Effector memory CD4-positive, alpha-beta T cell (primary cell): ENCODE results near the gene KLHL26.

ENCODE experiments used
- DNase-seq, 3 donors: peaks; one replicate each; pipeline ENCODE4 v3.0.0-alpha.2; 2020
- H3K27ac ChIP-seq: 2 replicates; pipeline ENCODE4 v1.7.0; 2013; ENCODE audit warnings: mild to moderate bottlenecking, low read length, moderate library complexity; ENCODE audit not compliant: insufficient read depth, poor library complexity, severe bottlenecking
- H3K27me3 ChIP-seq: replicated peaks from 2 replicates; pipeline ENCODE4 v1.7.0; 2013; ENCODE audit warnings: mild to moderate bottlenecking, low read length; ENCODE audit not compliant: insufficient read depth, control insufficient read depth, poor library complexity, severe bottlenecking
- H3K36me3 ChIP-seq: 2 replicates; pipeline ENCODE4 v1.7.0; 2013; ENCODE audit warnings: mild to moderate bottlenecking, low read length, moderate library complexity; ENCODE audit not compliant: control insufficient read depth, insufficient read depth
- H3K4me1 ChIP-seq: 2 replicates; pipeline ENCODE4 v1.7.0; 2013; ENCODE audit warnings: low read length, mild to moderate bottlenecking; ENCODE audit not compliant: control insufficient read depth, insufficient read depth, poor library complexity, severe bottlenecking
- H3K4me3 ChIP-seq: 2 replicates; pipeline ENCODE4 v1.7.0; 2013; ENCODE audit warnings: low read length, low read depth, mild to moderate bottlenecking; ENCODE audit not compliant: insufficient read depth, poor library complexity, severe bottlenecking
- H3K9me3 ChIP-seq: 2 replicates; pipeline ENCODE4 v1.7.0; 2013; ENCODE audit warnings: mild to moderate bottlenecking, low read length, moderate library complexity; ENCODE audit not compliant: control insufficient read depth

Gene KLHL26

DNA sequence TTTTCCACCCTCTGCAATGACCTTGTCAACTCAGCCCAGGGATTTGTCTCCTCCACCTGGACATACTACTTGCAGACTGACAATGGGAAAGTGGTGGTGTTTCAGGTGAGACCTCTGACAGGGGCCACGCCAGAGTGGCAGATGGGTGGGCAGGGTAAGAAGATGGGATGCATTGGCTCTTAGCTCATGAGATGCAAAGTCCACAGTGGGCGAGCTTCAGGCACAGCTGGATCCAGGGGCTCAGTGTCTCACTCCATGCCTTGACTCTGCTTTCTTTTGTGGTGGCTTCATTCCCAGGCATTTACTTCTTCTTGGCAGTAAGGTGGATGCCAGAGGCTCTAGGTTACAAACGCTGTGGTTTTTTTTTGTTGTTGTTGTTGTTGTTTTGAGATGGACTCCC lies 20.8 kb upstream of the KLHL26 start:
- H3K27me3 ChIP-seq = peaks cover 40% of the 10 kb centered on the region
- peaks cover 21% of the 10 kb centered on the region for H3K4me1 ChIP-seq
- no peaks in the 10 kb centered on the region for H3K9me3 ChIP-seq
- H3K27ac ChIP-seq = no peak overlapping the region
- DNase-seq = no peak
- H3K36me3 ChIP-seq = no peaks in the 10 kb centered on the region
- H3K4me3 ChIP-seq = no peak overlapping the region

DNA sequence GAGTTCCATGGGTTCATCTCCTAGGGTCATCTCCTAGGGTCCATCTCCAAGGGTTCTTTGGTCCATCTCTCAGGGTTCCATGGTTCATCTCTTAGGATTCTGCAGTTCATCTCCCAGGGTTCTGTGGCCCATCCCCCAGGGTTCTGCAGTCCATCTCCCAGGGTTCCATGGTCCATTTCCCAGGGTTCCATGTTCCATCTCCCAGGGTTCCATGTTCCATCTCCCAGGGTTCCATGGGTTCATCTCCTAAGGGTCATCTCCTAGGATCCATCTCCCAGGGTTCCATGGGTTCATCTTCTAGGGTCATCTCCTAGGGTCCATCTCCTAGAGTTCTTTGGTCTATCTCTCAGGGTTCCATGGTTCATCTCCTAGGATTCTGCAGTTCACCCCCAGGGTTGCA lies 19.3 kb upstream of the KLHL26 start:
- DNase-seq = no peak
- Histone ChIP-seq H3K27ac (no peak overlapping the region), H3K4me3 (no peak overlapping the region), H3K27me3 (peaks cover 25% of the 10 kb centered on the region), H3K4me1 (peaks cover 7% of the 10 kb centered on the region), H3K36me3 (no peaks in the 10 kb centered on the region), H3K9me3 (no peaks in the 10 kb centered on the region)

DNA sequence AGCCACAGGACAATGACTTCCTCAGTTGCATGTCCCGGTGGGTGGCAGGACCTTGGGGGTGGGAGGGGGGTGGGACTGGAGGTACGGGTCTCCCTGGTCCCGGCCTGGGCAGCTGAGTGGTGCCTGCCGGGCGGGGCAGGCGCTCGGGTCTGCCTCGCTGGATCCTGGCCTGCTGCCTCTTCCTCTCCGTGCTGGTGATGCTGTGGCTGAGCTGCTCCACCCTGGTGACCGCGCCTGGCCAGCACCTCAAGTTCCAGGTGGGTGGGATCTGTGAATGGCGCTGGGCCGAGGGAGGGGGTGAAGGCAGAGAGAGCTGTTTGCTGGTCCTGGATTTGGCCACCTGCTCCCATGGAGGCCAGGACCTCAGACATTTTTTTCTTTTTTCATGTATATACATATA lies 18.6 kb upstream of the KLHL26 start:
- peaks cover 19% of the 10 kb centered on the region for H3K27me3 ChIP-seq

DNA sequence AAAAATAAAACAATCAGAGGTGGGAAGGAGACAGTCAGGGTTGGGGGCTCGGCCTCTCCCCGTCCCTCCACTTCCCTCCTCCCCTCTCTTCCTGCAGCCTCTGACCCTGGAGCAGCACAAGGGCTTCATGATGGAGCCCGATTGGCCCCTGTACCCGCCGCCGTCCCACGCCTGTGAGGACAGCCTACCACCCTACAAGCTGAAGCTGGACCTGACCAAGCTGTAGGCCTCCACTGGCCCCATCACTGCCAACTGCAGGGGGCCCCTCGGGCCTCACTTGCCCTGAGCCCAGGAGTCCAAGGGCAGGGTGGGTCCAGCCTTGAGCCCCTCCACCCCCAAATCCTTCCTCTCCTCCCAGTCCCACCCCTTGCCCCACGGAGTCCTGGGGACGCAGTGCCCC lies 16.5 kb upstream of the KLHL26 start:
- Histone ChIP-seq H3K4me1 (no peaks in the 10 kb centered on the region), H3K9me3 (no peaks in the 10 kb centered on the region)

More for the DNA sequence above, 18.6 kb upstream of the KLHL26 start:
- no peak for DNase-seq
- no peak overlapping the region for H3K4me3 ChIP-seq
- no peaks in the 10 kb centered on the region for H3K36me3 ChIP-seq
- no peak overlapping the region for H3K27ac ChIP-seq
- peaks cover 3% of the 10 kb centered on the region for H3K4me1 ChIP-seq
- H3K9me3 ChIP-seq = no peaks in the 10 kb centered on the region

DNA sequence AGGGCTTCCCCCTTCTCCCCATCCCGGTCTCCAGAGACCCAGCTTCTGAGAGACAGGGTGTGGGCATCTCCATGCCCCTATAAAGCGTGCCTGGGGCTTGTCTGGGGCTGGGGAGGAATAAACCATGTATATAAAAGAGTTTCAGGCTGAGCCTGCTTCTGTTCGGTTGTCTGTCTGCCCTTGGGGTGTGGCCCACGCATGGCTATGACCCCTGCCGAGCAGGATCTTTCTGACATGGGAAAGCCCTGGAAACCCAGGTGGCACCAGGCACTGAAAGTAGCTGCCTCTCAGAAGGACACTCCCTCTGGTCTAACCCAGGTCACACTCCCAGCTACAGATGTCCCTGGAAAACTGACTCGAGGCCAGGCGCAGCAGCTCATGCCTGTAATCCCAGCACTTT lies 15.9 kb upstream of the KLHL26 start:
- DNase-seq = no peak
- Histone ChIP-seq H3K27ac (no peak overlapping the region), H3K4me1 (no peaks in the 10 kb centered on the region), H3K4me3 (no peak overlapping the region), H3K9me3 (no peaks in the 10 kb centered on the region), H3K27me3 (peaks cover 5% of the 10 kb centered on the region), H3K36me3 (no peaks in the 10 kb centered on the region)

More for the DNA sequence above, 16.5 kb upstream of the KLHL26 start:
- DNase-seq = no peak
- Histone ChIP-seq H3K4me3 (no peak overlapping the region), H3K27ac (no peak overlapping the region), H3K36me3 (no peaks in the 10 kb centered on the region), H3K27me3 (peaks cover 5% of the 10 kb centered on the region)

DNA sequence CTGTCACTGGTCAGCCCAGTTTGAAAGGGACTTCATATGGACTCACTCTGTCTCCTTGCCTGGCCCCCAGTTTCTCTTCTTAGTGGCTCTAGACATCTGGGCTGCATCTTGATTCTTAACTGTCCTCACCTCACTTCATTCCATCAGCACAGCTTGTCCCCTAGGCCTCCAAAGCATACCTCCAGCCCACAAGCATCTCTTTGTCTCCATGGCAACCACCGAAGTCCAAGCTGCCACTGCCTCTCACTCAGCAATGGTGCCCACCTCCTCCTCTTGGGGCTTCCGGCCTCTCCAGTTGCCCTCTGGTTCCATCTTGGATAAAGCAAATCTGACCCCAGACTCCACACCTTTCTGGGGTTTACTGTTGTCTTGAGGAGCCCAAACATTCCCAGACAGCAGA lies 9.9 kb upstream of the KLHL26 start:
- Histone ChIP-seq H3K9me3 (no peaks in the 10 kb centered on the region), H3K27ac (no peak overlapping the region), H3K27me3 (no peaks in the 10 kb centered on the region), H3K4me3 (no peak overlapping the region), H3K4me1 (no peaks in the 10 kb centered on the region), H3K36me3 (no peaks in the 10 kb centered on the region)
- DNase-seq = no peak

DNA sequence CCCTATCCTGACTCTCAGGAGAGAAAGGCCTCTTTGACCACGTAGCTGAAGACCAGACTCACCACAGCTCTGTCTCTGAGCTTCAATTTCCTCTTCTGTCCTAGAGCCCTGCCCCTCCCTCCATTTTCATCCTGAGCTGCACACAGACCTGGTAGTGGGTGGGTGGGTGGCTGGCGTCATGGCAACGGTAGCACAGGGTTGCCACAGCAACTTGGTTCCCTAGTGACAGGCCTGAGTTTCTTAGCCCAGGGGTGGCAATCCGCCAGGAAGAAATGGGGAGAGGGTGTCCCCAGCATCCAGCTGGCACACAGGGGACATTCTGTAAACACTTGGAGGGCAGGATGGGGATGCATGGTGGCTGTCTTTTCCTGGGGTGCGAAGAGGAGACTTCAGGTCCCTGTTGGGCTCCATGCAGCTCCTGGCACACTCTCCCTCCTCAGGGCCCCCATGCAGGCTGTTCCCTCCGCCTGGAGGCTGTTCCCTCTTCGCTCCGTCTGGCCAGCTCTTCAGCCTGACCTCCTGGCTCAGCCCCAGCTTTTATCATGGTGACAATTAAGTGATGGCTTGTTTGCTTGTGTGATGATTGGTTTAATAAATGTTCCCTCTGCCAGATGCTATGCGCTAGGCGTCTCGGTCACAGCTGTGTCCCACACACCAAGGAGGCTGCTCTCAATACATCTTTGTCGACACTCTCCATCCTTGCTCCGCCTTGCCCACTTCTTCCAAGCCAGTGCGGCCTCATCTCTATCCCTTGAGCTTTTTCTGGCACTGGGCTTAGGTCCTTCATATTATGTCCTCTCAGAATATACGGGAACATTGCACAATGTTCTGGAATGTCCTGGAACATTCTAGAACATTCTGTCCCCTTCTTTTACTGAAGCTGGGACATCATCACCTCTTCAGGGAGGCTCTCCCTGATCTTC lies 7.4 kb upstream of the KLHL26 start:
- H3K4me1 ChIP-seq = no peaks in the 10 kb centered on the region
- no peak overlapping the region for H3K27ac ChIP-seq
- H3K36me3 ChIP-seq = no peaks in the 10 kb centered on the region
- no peak overlapping the region for H3K4me3 ChIP-seq
- no peaks in the 10 kb centered on the region for H3K9me3 ChIP-seq
- H3K27me3 ChIP-seq = no peaks in the 10 kb centered on the region
- DNase-seq = no peak

DNA sequence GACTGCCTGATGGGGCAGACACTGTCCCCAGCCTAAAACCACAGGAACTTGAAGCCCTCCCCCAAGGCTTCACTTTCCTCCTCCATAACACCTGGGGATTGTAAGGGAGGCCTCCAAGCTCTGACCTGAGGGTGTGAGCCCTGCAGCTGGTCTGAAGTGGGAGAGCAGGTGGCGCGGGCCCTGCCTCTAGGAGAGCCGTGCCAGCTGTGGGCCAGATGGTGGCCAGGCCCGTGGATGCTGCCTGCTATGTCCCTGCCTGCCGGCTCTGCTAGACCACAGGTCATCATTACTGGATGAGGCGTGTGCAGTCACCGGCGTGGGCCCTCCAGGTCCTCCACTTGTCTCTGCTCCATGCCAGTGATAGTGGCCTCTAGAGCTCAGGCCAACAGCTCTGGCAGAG lies 3.5 kb upstream of the KLHL26 start:
- peaks cover 7% of the 10 kb centered on the region for H3K4me1 ChIP-seq
- H3K27ac ChIP-seq = no peak overlapping the region
- no peaks in the 10 kb centered on the region for H3K36me3 ChIP-seq
- no peaks in the 10 kb centered on the region for H3K27me3 ChIP-seq
- no peak overlapping the region for H3K4me3 ChIP-seq
- no peaks in the 10 kb centered on the region for H3K9me3 ChIP-seq
- no peak for DNase-seq

DNA sequence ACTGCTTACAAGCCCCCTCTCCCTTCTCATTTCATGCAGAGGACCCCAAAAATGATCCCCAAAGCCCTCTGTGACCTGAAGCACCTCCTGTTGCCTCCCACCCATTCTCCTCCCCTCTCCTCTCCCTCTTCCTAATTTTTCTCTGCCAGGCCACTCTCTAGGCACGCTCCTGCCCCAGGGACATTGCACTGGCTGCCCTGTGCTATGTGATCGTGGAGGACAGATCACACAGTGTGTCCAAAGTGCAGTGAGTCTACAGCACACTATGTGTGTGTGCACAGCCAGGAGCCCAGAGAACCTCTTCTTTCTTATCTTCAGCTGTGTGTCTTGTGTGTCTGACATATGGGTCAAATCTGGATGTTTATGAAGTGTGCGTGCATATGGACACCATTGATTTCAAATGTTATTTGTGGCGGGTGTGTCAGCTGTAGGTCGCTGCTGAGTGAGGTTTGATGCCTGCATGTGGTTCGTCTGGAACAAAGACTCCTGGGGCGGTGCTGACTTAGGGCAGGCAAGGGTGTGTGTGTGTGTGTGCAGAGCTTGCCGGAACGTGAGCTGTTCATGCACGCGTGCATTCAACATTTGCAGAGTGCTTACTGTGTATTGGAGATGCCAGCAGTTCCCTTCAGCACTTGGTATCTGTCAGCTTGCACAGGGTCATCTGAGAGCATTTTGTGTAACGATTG lies 2.1 kb upstream of the KLHL26 start:
- no peak for DNase-seq
- Histone ChIP-seq H3K36me3 (no peaks in the 10 kb centered on the region), H3K4me1 (peaks cover 7% of the 10 kb centered on the region), H3K27ac (no peak overlapping the region), H3K9me3 (no peaks in the 10 kb centered on the region), H3K4me3 (no peak overlapping the region), H3K27me3 (no peaks in the 10 kb centered on the region)

DNA sequence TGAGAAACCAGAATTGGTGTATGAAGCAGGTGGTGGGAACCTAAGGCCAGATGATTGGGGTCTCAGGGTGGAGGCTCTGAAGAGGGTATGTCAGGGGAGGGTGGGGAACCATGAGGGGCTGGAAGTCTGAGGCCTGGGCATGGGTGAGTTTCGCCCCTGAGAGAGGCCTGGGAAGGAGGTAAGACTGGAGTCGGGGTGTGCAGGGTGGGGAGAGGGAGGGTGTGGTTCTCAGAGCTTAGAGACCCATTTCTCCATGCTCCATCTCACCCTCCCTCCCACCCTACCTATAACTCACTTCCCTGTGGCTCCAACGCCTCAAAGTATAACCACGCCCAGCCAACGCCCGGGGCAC lies 1.0 kb upstream of the KLHL26 start:
- Histone ChIP-seq H3K4me3 (no peak overlapping the region), H3K27me3 (no peaks in the 10 kb centered on the region), H3K4me1 (peaks cover 7% of the 10 kb centered on the region), H3K27ac (no peak overlapping the region), H3K36me3 (no peaks in the 10 kb centered on the region), H3K9me3 (no peaks in the 10 kb centered on the region)
- DNase-seq = no peak
